MM.1S (cell line): ENCODE data around the gene DNAJC6.

Experiments used
- CTCF ChIP-seq: fragments of 300-600 bp; sonication (generic); IDR thresholded peaks from 2 replicates; pipeline ENCODE4 v1.5.1; 2016; ENCODE audit warnings: antibody characterized with exemption, low read length, mixed read lengths
- EZH2 ChIP-seq: fragments of 300-600 bp; sonication (generic); optimal IDR thresholded peaks from 2 replicates; pipeline ENCODE3; 2017; ENCODE audit warnings: low read depth, mild to moderate bottlenecking, antibody characterized with exemption, low read length, mixed read lengths
- EZH2phosphoT487 ChIP-seq: fragments of 300-600 bp; sonication (generic); IDR thresholded peaks from 2 replicates; pipeline ENCODE4 v1.6.1; 2018; ENCODE audit warnings: antibody characterized with exemption, low read length

- no peak for TF ChIP-seq CTCF
- TF ChIP-seq EZH2 = no peak
- no peak for TF ChIP-seq EZH2phosphoT487
Measured at GRCh38 chr1:65368403-65368802, 59.1 kb downstream of the DNAJC6 start.
